A673 (cell line): ENCODE data around the gene TRIM38. TPM values are rescaled to one million over a fixed set of nuclear protein-coding genes. Genes with fewer than 3 reads are reported as not detected.

ENCODE experiments used
- BruUV-seq: library from RNA; stranded (reverse); fragments of 400-500 nt; replicated peaks from 2 replicates; lab custom pipeline; 2021; lab: Mats Ljungman, UMichigan
- CTCF ChIA-PET: fragments of 300-600 bp; sonication (Branson Sonifier 250); formaldehyde crosslinking; loops from one replicate; lab custom pipeline; 2022; ENCODE audit warnings: antibody characterized with exemption; lab: Charles Lee
- POLR2A ChIA-PET: fragments of 300-600 bp; sonication (Branson Sonifier 250); formaldehyde crosslinking; loops from one replicate; lab custom pipeline; 2022; ENCODE audit warnings: antibody characterized with exemption; ENCODE audit not compliant: low non-redundant PET; lab: Charles Lee
- DNase-seq: peaks from one replicate; pipeline ENCODE4 v3.0.0-alpha.2; 2015; ENCODE audit warnings: low spot score
- H3K27ac ChIP-seq: fragments of 200-600 bp; sonication (generic); 2 replicates; pipeline ENCODE4 v1.5.1; 2016; ENCODE audit warnings: mixed run types, low read depth, mild to moderate bottlenecking, mixed read lengths, antibody characterized with exemption, low read length; ENCODE audit not compliant: poor library complexity, severe bottlenecking
- H3K27me3 ChIP-seq: fragments of 200-600 bp; sonication (generic); replicated peaks from 2 replicates; pipeline ENCODE4 v1.6.1; 2017; ENCODE audit warnings: mixed run types, low read depth, mild to moderate bottlenecking, mixed read lengths, antibody characterized with exemption, low read length; ENCODE audit not compliant: insufficient read depth, poor library complexity
- H3K36me3 ChIP-seq: fragments of 200-600 bp; sonication (generic); 2 replicates; pipeline ENCODE4 v1.6.1; 2016; ENCODE audit warnings: mixed run types, mild to moderate bottlenecking, mixed read lengths, antibody characterized with exemption, low read length; ENCODE audit not compliant: insufficient read depth, poor library complexity, severe bottlenecking
- H3K4me1 ChIP-seq: fragments of 200-600 bp; sonication (generic); 2 replicates; pipeline ENCODE4 v1.6.1; 2017; ENCODE audit warnings: mixed run types, mild to moderate bottlenecking, mixed read lengths, antibody characterized with exemption, low read length; ENCODE audit not compliant: insufficient read depth, poor library complexity, severe bottlenecking
- H3K4me3 ChIP-seq: fragments of 200-600 bp; sonication (generic); 2 replicates; pipeline ENCODE4 v1.5.1; 2016; ENCODE audit warnings: low read depth, mixed run types, mild to moderate bottlenecking, mixed read lengths, low read length; ENCODE audit not compliant: poor library complexity, severe bottlenecking
- H3K9me3 ChIP-seq: fragments of 200-600 bp; sonication (generic); 2 replicates; pipeline ENCODE4 v1.6.1; 2016; ENCODE audit warnings: mixed run types, low read depth, mild to moderate bottlenecking, mixed read lengths, antibody characterized with exemption, low read length; ENCODE audit not compliant: poor library complexity, severe bottlenecking
- EZH2 ChIP-seq: fragments of 200-600 bp; sonication (generic); IDR thresholded peaks from 2 replicates; pipeline ENCODE4 v1.6.1; 2017; ENCODE audit warnings: borderline replicate concordance, low read depth, mild to moderate bottlenecking, mixed read lengths, antibody characterized with exemption, low read length; ENCODE audit not compliant: poor library complexity, severe bottlenecking
- intact Hi-C: fragments of 100-400 bp; cut with micrococcal nuclease; formaldehyde crosslinking; loops from one replicate; pipeline ENCODE4 v1.10.0; 2022; ENCODE audit not compliant: unreplicated experiment
- total RNA-seq: library from RNA; stranded (reverse); gene quantifications from 2 replicates; pipeline ENCODE4 v1.2.3, GENCODE V29; 2021
- TF ChIP-seq, protein P1 (sequence below): fragments of 300-800, 200-600 bp; sonication (generic); conservative IDR thresholded peaks from 2 replicates; pipeline ENCODE4 v1.5.1; 2017; ENCODE audit warnings: low read depth, mild to moderate bottlenecking, antibody characterized with exemption, low read length, moderate library complexity, mixed read lengths

TRIM38 gene
- total RNA-seq, 1 experiment from 2014 or later: 9.7 TPM

DNA sequence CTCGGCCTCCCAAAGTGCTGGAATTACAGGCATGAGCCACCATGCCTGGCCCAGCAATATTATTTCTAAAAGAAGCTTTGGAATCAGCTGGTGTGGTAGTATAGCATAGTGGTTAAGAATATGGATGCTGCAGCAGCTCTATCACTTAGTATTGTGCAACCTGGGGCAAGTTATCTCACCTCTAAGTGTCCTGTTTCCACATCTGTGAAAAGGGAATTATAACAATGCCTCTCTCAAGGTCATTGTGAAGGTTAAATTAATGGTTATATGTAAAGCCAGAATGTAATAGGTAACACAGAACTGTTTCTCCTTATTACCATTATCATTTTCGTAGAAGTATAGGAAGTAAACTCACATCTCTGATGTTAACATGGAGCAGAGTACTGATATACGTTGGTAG is 46.3 kb upstream of the TRIM38 start:
- CTCF ChIA-PET: no interaction called here
- Histone ChIP-seq H3K27ac (no peak overlapping the region), H3K27me3 (no peaks in the 10 kb centered on the region), H3K4me3 (no peak overlapping the region), H3K4me1 (no peaks in the 10 kb centered on the region), H3K36me3 (no peaks in the 10 kb centered on the region), H3K9me3 (no peaks in the 10 kb centered on the region)
- DNase-seq: no peak
- TF ChIP-seq EZH2: no peak
- TF ChIP-seq, protein P1, sequence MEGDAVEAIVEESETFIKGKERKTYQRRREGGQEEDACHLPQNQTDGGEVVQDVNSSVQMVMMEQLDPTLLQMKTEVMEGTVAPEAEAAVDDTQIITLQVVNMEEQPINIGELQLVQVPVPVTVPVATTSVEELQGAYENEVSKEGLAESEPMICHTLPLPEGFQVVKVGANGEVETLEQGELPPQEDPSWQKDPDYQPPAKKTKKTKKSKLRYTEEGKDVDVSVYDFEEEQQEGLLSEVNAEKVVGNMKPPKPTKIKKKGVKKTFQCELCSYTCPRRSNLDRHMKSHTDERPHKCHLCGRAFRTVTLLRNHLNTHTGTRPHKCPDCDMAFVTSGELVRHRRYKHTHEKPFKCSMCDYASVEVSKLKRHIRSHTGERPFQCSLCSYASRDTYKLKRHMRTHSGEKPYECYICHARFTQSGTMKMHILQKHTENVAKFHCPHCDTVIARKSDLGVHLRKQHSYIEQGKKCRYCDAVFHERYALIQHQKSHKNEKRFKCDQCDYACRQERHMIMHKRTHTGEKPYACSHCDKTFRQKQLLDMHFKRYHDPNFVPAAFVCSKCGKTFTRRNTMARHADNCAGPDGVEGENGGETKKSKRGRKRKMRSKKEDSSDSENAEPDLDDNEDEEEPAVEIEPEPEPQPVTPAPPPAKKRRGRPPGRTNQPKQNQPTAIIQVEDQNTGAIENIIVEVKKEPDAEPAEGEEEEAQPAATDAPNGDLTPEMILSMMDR: no peak
- intact Hi-C loops: no loop called here
- BruUV-seq: no TSS peak
- POLR2A ChIA-PET: no interaction called here

DNA sequence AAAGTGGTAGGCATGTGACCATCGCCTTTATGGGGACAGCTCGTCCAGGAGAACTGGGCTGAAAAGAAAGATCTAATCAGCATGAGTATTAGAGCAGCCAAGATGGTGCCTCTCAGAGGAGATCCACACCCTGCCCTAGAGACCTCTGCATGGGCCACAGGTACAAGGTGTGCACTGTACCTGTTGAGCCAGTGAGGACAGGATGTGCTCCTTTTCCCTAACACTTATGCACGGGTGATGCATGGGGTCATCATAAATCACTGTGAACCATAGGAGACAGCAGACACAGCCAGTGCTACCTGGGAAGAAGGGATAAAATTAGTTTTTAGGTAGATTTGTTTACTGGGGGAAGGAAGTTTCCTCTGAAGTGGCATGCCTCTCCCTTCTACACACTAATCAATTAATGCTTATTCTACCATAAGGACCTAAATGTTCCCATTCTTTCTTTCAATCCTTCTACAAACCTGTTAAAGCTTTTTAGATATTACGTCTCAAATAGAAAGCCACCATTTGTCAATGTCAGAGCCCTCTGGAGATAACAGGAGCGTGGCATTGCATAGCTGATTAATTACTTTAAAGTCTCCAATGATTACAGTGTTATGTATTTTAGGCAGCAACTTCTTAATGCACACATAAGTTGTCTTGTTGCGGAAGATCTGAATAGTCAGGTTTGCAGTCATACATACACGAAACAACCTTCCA is 45.7 kb upstream of the TRIM38 start:
- no peak for DNase-seq
- no peaks in the 10 kb centered on the region for H3K4me1 ChIP-seq
- H3K9me3 ChIP-seq: no peaks in the 10 kb centered on the region
- intact Hi-C loops: no loop called here
- ChIA-PET CTCF (no interaction called here), POLR2A (no interaction called here)
- BruUV-seq: no TSS peak
- TF ChIP-seq EZH2: no peak
- TF ChIP-seq, protein P1: no peak
- no peaks in the 10 kb centered on the region for H3K27me3 ChIP-seq
- no peak overlapping the region for H3K4me3 ChIP-seq
- H3K27ac ChIP-seq: no peak overlapping the region
- no peaks in the 10 kb centered on the region for H3K36me3 ChIP-seq

DNA sequence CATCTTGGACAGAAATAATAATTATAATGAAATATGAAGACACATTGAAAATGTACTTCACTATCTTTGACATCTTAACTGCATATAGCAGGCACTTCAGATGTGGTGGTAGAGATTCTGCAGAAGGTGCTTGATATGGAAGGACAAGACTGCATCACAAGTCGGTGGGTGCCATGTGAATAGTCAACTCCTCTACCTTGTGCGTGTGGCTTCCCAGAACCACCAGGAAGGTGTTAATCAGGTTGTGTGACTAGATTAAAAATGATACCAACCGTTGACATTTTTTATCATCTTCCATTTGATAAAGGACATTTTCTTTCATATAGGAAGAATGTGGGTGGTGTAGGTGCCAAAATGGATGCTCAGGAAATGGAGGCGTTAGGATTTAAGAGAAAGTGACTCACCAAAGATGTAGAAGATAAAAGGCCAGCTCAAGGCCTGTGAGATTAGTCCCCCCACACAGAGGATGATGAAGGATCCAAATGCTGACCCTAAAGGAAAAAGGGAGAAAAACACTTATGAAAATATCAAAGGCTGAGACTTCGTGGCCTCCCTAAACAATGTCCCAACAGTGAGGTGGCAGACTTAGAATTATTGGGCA is 44.4 kb upstream of the TRIM38 start:
- peak; percentile 8 for DNase-seq
- intact Hi-C loops: no loop called here
- CTCF ChIA-PET: no interaction called here
- no peaks in the 10 kb centered on the region for H3K27me3 ChIP-seq
- no peaks in the 10 kb centered on the region for H3K36me3 ChIP-seq
- TF ChIP-seq, protein P1: no peak
- no peaks in the 10 kb centered on the region for H3K4me1 ChIP-seq
- H3K27ac ChIP-seq: no peak overlapping the region
- H3K9me3 ChIP-seq: no peaks in the 10 kb centered on the region
- no peak overlapping the region for H3K4me3 ChIP-seq
- BruUV-seq: no TSS peak
- POLR2A ChIA-PET: no interaction called here
